ENCODE data around the gene DSCAML1. TPM values are rescaled to one million over a fixed set of nuclear protein-coding genes. Genes with fewer than 3 reads are reported as not detected.

Gene DSCAML1
- total RNA-seq, 2 donors from 2014 or later: 0.08 TPM; not detected in 1

DNA sequence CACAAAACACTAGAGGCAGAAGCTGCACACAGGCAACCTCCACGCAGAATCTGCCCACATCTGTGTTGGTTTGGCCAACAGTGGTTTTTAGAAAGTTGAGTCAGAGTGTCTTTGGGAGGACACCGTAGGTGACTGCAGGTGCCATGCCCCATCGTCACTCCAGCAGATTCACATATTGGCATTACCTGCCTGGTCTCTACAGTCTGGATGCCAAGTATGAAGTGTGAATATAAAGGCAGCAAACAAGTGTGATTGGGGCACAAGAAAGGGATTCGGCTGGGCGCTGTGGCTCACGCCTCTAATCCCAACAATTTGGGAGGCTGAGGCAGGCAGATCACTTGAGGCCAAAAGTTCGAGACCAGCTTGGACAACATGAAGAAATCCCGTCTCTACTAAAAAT, 38.6 kb upstream of the DSCAML1 start:
- ATAC-seq (no peak), DNase-seq (ENCODE audit: low spot score) (no peak)
- Mint-ChIP-seq H3K4me1 (ENCODE audit: low read depth in 2 of 2) (peaks cover 15 to 27% of the 10 kb centered on the region in 2 donors), H3K27ac (no peak overlapping the region), H3K36me3 (no peaks in the 10 kb centered on the region), H3K27me3 (peaks cover 0 to 3% of the 10 kb centered on the region in 2 donors), H3K9me3 (no peaks in the 10 kb centered on the region), H3K4me3 (no peak overlapping the region)

DNA sequence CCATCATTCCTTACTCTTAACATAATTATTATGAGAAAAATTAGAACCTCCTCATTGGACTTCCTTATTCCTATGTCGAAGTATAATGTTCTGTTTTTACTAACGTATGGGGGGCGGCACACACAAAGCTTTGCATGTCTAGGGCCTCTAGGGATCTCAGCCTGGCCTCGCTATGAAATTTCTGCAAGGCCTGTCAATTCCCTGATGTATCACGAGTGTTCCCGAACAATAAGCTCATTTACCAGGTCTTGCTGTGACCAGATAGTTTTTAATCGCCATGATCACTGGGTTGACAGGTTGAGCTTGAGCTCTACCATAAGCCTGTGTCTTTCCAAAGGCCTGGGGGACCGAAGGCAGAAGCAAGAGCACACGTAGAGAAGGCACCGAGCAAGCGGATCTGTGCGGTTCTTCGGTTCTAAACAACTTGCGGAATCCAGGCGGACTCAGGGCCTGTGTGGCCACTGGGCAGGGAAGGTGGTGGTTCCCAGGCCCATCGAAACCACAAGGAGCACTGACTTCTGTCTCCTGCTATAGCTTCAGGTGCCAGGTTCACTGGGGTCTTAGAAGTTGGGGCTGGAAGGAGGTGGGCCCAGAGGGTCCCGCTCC, 37.9 kb upstream of the DSCAML1 start:
- Mint-ChIP-seq H3K36me3 (no peaks in the 10 kb centered on the region), H3K9me3 (no peaks in the 10 kb centered on the region), H3K4me3 (no peak overlapping the region), H3K27ac (no peak overlapping the region), H3K27me3 (peaks cover 0 to 5% of the 10 kb centered on the region in 2 donors), H3K4me1 (ENCODE audit: low read depth in 2 of 2) (peaks cover 20 to 33% of the 10 kb centered on the region in 2 donors)
- ATAC-seq (no peak), DNase-seq (ENCODE audit: low spot score) (no peak)

DNA sequence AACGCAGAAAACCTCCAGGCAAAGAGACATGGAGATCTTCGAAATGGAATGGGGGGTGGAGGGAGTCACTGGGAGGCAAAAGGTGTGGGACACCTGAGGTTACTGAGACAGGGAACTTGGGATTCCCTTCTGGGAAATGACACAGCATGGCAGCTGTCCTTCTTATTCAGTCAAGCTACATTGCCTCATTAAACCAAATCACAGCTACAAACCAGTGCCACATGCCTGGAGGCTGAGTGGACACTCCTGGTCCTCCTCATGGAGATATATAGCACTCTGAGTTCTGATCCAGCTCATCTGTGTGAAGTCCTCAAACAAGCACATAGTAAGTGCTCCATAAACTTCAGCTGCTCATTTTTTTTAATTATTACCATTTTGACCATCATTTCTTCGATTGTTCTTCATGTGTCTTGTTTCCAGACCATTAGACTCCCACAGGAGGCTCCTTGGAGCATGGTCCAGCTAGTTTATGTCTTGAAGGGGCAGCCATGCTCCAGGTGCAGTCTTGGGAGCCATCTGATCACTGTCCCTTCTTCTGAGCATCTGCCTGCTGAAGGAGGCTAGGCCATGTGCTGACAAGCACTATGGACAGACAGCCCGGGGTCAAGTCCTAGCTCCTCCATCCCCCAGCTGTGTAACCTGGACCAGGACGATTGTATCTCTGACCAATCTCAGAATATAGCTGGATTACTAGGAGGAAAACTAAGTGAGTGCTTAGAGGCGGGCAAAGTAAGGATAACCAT, 37.2 kb upstream of the DSCAML1 start:
- Mint-ChIP-seq H3K4me3 (no peak overlapping the region), H3K36me3 (no peaks in the 10 kb centered on the region), H3K9me3 (no peaks in the 10 kb centered on the region), H3K27me3 (peaks cover 0 to 5% of the 10 kb centered on the region in 2 donors), H3K4me1 (ENCODE audit: low read depth in 2 of 2) (peaks cover 21 to 33% of the 10 kb centered on the region in 2 donors), H3K27ac (no peak overlapping the region)
- ATAC-seq (no peak), DNase-seq (ENCODE audit: low spot score) (no peak)

DNA sequence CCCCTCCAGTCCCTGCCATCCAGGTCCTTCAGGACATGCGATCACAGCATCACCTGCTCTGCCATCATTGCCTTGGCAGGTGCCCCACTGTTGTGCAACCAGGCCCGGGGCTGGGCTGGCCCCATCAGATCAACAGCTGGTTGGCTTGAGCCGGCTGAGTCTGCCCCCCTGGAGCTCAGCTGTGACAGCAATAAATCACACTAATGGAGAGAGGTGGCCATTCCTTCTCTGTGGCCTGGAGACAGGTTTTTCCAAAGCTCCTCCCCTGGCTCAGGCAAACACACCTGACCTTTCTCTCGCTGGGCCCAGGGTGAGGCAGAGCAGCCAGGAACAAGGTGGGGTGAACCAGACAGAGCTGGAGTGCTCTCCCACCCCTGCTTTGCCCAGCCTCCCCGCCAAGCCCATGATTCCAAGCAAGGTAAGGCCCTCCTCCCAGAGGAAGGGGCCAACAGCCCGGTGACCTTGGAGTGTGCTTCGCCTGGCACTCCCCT, 36.4 kb upstream of the DSCAML1 start:
- H3K36me3 Mint-ChIP-seq: no peaks in the 10 kb centered on the region
- DNase-seq (ENCODE audit: low spot score): no peak
- peaks cover 26 to 33% of the 10 kb centered on the region in 2 donors for H3K4me1 Mint-ChIP-seq (ENCODE audit: low read depth in 2 of 2)
- H3K27ac Mint-ChIP-seq: no peak overlapping the region
- no peaks in the 10 kb centered on the region for H3K9me3 Mint-ChIP-seq
- no peak overlapping the region for H3K4me3 Mint-ChIP-seq
- peaks cover 0 to 5% of the 10 kb centered on the region in 2 donors for H3K27me3 Mint-ChIP-seq
- no peak for ATAC-seq

DNA sequence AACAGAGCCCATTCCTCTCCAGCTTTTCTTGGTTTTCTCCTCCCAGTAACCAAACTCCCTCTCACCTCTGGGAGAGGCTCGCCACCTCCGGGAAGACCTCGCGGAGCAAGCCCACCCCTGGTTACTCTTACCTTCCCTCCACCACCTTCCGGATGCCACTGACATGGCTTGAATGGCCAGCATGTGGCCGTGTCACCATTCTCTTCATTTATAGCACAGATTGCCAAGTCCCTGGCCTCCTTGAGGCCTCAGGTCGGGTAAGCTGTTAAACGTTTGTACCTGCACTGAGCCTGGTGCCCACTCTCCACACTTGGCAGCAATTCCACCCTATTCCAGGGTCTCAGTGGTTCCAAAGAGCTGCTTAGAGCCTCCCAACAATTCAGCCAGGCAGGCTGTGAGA, 35.5 kb upstream of the DSCAML1 start:
- Mint-ChIP-seq H3K4me1 (ENCODE audit: low read depth in 2 of 2) (peaks cover 24 to 26% of the 10 kb centered on the region in 2 donors), H3K27ac (peak overlapping the region in 1 of 2 donors; percentile 39), H3K27me3 (peaks cover 0 to 5% of the 10 kb centered on the region in 2 donors), H3K4me3 (no peak overlapping the region), H3K36me3 (no peaks in the 10 kb centered on the region), H3K9me3 (no peaks in the 10 kb centered on the region)
- DNase-seq (ENCODE audit: low spot score) (no peak), ATAC-seq (no peak)

DNA sequence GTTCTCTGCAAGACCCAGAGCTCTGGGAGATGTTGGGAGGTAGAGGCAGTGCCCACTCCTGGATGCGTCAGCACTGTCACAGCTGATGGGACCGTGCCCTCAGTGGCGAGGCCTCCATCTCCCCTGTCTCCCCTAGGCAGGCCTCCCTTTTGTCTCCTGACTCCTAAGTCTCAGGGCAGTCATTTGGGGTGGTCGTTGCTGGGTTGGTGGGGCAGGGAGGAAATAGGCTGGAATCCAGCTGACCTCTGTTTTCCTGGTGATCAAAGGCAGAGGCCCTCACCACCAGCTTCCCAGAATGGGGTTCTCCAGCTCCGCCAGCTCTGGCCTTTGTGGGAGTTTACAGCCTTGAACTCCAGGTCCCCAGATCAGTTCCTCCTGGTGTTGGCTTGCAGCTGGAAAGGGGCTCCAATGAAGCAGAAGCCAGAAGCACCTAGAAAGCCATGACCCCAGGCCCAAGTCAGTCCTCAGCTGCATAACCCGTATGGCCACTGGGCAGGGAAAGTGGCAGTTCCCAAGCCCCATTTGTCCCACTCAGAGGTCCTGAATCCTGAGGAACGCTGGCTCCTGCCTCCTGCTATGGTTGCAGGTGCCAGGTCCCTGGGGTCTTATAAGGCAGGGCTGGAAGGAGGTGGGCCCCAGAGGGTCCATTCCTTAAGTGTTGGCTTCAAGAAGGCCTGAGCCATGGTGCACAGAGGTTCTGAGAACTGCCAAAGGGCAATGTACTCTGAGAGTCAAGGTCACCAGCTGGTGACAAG, 34.8 kb upstream of the DSCAML1 start:
- Mint-ChIP-seq H3K36me3 (no peaks in the 10 kb centered on the region), H3K4me1 (ENCODE audit: low read depth in 2 of 2) (peaks cover 19 to 23% of the 10 kb centered on the region in 2 donors), H3K27me3 (peaks cover 0 to 5% of the 10 kb centered on the region in 2 donors), H3K27ac (peak overlapping the region in 1 of 2 donors; percentile 87), H3K9me3 (no peaks in the 10 kb centered on the region), H3K4me3 (no peak overlapping the region)
- no peak for DNase-seq (ENCODE audit: low spot score)
- ATAC-seq: no peak

DNA sequence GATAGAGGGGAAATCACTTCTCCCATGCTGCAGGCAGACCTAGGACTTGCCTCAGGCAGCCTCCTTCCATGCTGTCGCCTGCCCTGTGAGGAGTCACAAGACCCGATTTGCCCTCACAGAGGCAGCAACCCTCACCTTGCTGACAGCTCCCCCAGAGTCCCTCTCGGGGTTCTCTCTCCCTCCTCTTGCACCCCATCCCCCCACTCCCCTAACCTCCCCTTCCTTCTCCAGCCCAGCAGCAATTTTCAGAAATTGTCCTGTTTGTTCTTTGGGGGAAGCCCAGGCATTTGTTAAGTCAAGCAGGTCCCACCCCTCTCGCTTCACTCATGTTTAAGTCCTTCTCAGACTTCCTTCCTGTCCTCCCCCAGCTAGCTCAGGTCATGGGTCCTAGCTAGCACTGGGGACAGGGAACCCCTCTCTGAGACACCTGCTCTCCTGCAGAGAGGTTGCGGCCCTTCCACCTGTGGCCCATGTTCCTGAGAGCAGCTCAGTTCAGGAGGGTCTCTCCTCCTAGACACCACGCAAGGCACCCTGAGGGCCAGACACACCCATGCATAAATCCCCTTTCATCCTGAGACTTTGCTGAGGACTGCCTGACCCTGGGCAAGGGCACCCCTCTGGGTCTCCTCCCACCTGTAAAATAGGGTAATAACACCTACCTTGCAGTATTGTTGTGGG, 33.8 kb upstream of the DSCAML1 start:
- Mint-ChIP-seq H3K4me3 (peak overlapping the region; percentile 53), H3K9me3 (no peaks in the 10 kb centered on the region), H3K27me3 (peaks cover 0 to 5% of the 10 kb centered on the region in 2 donors), H3K36me3 (no peaks in the 10 kb centered on the region), H3K27ac (peak overlapping the region; percentile 26 to 87), H3K4me1 (ENCODE audit: low read depth in 2 of 2) (peaks cover 21 to 26% of the 10 kb centered on the region in 2 donors)
- ATAC-seq (no peak), DNase-seq (ENCODE audit: low spot score) (no peak)

DNA sequence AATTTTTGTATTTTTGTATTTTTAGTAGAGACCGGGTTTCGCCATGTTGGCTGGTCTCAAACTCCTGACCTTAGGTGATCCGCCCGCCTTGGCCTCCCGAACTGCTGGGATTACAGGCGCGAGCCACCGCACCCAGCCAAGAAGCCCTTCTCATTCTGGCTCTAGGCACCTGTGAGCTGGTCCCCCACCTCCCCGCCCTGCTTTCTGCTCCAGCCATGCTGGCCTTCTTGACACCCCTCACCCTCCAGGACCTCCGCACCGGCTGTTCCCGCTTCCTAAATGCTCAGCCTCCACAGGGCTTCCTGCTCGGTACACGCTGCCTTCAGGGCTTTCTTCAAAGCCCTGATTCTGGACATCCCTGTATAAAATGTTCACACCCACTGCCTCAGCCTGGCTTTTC, 33.1 kb upstream of the DSCAML1 start:
- ATAC-seq: no peak
- Mint-ChIP-seq H3K4me3 (peak overlapping the region; percentile 53), H3K9me3 (no peaks in the 10 kb centered on the region), H3K36me3 (no peaks in the 10 kb centered on the region), H3K4me1 (ENCODE audit: low read depth in 2 of 2) (peaks cover 28 to 31% of the 10 kb centered on the region in 2 donors), H3K27me3 (peaks cover 0 to 5% of the 10 kb centered on the region in 2 donors), H3K27ac (peak overlapping the region; percentile 26 to 87)
- no peak for DNase-seq (ENCODE audit: low spot score)

DNA sequence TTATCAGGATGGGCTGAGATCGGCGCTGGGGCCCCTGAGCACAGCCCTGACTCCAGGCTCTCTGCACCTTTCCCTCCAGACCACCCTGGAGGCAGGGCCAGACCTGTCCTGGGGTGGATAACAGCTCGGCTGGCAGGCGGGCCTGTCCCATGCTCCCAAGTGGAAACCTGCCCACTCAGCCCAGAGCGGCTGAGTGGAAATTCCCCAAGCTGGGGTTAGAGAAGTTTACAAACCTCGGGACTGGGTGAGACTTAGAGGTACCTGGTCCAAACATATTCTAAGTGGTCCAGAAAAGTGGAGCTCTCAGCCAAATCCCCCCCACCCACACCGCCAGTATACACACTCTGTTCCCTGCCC, 32.3 kb upstream of the DSCAML1 start:
- H3K27me3 Mint-ChIP-seq: peaks cover 0 to 5% of the 10 kb centered on the region in 2 donors
- peaks cover 28 to 37% of the 10 kb centered on the region in 2 donors for H3K4me1 Mint-ChIP-seq (ENCODE audit: low read depth in 2 of 2)
- no peaks in the 10 kb centered on the region for H3K9me3 Mint-ChIP-seq
- DNase-seq (ENCODE audit: low spot score): no peak
- peak overlapping the region in 1 of 2 donors; percentile 87 for H3K27ac Mint-ChIP-seq
- no peaks in the 10 kb centered on the region for H3K36me3 Mint-ChIP-seq
- no peak overlapping the region for H3K4me3 Mint-ChIP-seq
- ATAC-seq: no peak

DNA sequence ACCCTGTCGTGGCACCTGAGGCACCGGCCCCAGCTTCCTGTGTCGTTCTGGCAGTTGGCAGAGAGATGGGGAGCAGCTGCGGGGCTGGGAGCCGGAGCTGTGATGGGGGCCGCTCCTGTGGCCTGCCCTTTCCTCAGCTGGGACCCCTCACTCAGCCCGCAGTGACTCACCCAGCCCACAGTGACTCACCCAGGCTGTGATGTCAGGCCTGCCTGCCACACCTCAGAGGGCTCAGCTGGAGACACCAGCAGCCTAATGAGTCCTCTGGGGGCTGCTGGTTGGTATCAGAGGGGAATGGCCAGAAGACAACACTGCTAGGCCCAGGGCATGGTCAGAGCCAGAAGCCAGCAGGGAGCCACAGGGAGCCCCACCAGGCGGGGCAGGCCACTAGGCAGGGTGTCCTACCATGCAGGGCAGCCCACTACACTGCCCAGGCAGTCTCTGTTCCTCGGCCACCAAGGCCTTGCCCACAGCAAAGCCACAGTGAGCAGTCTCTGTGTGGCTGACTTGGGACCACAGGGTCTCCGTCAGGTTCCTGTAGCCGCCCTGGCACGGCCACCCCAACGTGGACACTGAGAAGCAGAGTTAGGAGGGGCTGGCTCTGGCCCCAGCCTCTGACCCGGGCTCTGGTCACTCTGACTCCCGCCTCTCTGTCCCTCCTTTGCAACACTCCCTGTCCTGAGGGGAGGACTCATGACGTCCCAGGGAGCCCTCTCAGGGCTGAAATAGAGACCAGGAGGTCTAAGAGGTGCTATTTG, 31.8 kb upstream of the DSCAML1 start:
- H3K9me3 Mint-ChIP-seq: no peaks in the 10 kb centered on the region

DNA sequence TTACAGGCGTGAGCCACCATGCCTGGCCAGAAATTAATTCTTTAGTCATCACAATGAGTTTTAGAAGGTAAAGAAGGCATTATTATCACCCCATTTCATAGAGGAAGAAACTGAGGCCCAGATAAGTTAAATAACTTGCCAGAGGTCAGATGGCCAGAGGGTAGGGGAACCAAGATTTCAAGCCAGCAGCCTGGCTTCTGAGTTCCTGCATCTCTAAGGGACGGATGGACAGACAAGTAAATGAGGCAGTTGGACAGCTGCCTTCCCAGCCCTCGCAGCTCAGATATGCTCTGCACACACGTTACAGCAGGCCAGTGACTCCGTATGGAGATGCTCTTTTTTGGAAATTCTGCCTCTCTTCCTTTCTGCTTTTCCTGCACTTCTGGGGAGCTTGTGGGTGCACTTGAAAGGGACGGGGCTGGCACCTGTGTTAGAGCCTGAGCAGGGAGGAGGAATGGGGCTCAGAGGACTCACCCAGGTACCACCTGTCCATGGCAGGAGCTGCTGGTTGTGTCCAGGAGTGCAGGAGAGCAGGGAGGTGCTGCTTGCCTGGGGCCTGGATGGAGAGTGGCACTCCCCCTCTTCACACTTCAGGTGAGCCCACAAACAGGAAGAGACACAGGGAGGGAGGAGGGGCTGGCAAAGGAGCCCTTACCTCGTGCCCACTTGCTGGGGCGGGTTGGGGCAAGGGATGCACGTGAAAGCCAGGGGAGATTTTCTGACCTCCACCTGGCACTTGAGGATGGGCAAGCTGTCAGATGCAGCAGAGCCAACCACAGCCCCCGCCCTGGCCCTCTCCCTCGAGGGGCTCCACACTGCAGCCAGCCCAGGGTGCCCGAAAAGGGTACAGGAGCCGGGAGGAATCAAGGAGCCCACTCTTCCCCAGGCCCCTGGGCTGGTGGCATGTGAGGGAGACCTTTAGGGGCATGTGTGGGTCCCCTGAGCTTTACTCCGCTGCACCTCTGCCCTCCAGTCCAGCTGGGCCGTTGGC, 30.8 kb upstream of the DSCAML1 start:
- no peaks in the 10 kb centered on the region for H3K36me3 Mint-ChIP-seq
- H3K27me3 Mint-ChIP-seq: peaks cover 0 to 5% of the 10 kb centered on the region in 2 donors
- H3K9me3 Mint-ChIP-seq: no peaks in the 10 kb centered on the region
- H3K27ac Mint-ChIP-seq: peak overlapping the region in 1 of 2 donors; percentile 76
- no peak for ATAC-seq
- DNase-seq (ENCODE audit: low spot score): no peak
- H3K4me3 Mint-ChIP-seq: peak overlapping the region; percentile 39
- peaks cover 33 to 47% of the 10 kb centered on the region in 2 donors for H3K4me1 Mint-ChIP-seq (ENCODE audit: low read depth in 2 of 2)

More for the DNA sequence above, 31.8 kb upstream of the DSCAML1 start:
- peak overlapping the region; percentile 34 for H3K4me3 Mint-ChIP-seq
- peak; percentile 95 to 97 for ATAC-seq
- peaks cover 0 to 5% of the 10 kb centered on the region in 2 donors for H3K27me3 Mint-ChIP-seq
- peak; percentile 86 for DNase-seq (ENCODE audit: low spot score)
- no peaks in the 10 kb centered on the region for H3K36me3 Mint-ChIP-seq
- H3K27ac Mint-ChIP-seq: peak overlapping the region; percentile 31 to 76
- peaks cover 28 to 42% of the 10 kb centered on the region in 2 donors for H3K4me1 Mint-ChIP-seq (ENCODE audit: low read depth in 2 of 2)

DNA sequence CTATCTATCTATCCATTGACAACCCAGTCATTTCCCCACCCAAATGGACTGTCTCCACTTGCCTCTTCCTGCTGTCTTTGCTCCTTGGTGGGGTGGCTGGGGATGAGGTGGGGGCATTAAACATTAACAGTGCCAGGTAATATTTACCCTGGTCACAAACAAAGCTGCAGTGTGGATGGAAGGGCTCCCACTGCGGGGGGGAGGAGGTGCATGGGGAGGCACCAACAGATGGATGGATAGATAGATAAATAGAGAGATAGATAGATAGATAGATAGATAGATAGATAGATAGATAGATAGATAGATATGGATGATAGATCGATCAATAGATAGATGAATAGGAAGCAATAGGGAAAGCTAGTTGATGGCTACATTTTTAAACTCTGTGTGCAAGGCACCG, 29.8 kb upstream of the DSCAML1 start:
- Mint-ChIP-seq H3K4me1 (ENCODE audit: low read depth in 2 of 2) (peaks cover 35 to 52% of the 10 kb centered on the region in 2 donors), H3K4me3 (no peak overlapping the region), H3K27ac (peak overlapping the region in 1 of 2 donors; percentile 63), H3K9me3 (no peaks in the 10 kb centered on the region), H3K27me3 (peaks cover 0 to 5% of the 10 kb centered on the region in 2 donors), H3K36me3 (no peaks in the 10 kb centered on the region)
- ATAC-seq: no peak
- DNase-seq (ENCODE audit: low spot score): no peak
